PC-9 (cell line): ENCODE data around the gene ETNK1.
"Not testable (repeated sequence)": the region's sequence is repeated elsewhere in the genome, so short reads cannot be mapped to it uniquely, and the experiment has no call there.

Experiments
- CTCF ChIP-seq: fragments of 200-600 bp; sonication (generic); conservative IDR thresholded peaks from 2 replicates; pipeline ENCODE4 v1.6.1; 2017; ENCODE audit warnings: mixed run types, antibody characterized with exemption, mild to moderate bottlenecking, moderate library complexity
- EZH2 ChIP-seq: fragments of 200-600 bp; sonication (generic); IDR thresholded peaks from 2 replicates; pipeline ENCODE4 v1.8.0; 2017; ENCODE audit warnings: antibody characterized with exemption, low read depth

- TF ChIP-seq CTCF, EZH2: not testable (repeated sequence)
Measured at GRCh38 chr12:22701216-22701809, 76.3 kb downstream of the ETNK1 start.
